Activated naive CD8-positive, alpha-beta T cell treated with anti-CD3 and anti-CD28 coated beads, Interleukin-2, amount 50 U/mL, for 24 hours (primary cell): ENCODE results near the gene MCM5.
A peak's percentile ranks its signal among the peaks of the same experiment; 100 is the strongest.
"Not testable (repeated sequence)": the region's sequence is repeated elsewhere in the genome, so short reads cannot be mapped to it uniquely, and the experiment has no call there.

Experiments used
- ATAC-seq: fragments of 150-1000 bp; cut with Tn5 transposase; one replicate; pipeline ENCODE4 v1.10.0; 2021
- DNase-seq: peaks from one replicate; pipeline ENCODE4 v3.0.0; 2021
- H3K27ac Mint-ChIP-seq: one replicate; pipeline ENCODE4 v1.8.0; 2021; ENCODE audit warnings: mild to moderate bottlenecking, mixed read lengths
- H3K27me3 Mint-ChIP-seq: one replicate; pipeline ENCODE4 v1.8.0; 2021; ENCODE audit warnings: mixed read lengths
- H3K36me3 Mint-ChIP-seq: one replicate; pipeline ENCODE4 v1.8.0; 2021; ENCODE audit warnings: low read depth, mixed read lengths
- H3K4me1 Mint-ChIP-seq: one replicate; pipeline ENCODE4 v1.8.0; 2021; ENCODE audit warnings: mixed read lengths
- H3K4me3 Mint-ChIP-seq: one replicate; pipeline ENCODE4 v1.8.0; 2021; ENCODE audit warnings: mild to moderate bottlenecking, moderate library complexity, mixed read lengths
- H3K9me3 Mint-ChIP-seq: one replicate; pipeline ENCODE4 v1.8.0; 2021; ENCODE audit warnings: mixed read lengths

The MCM5 gene

GRCh38 chr22:35386670-35387288 is 13.2 kb upstream of the MCM5 start:
- no peak overlapping the region for H3K27ac Mint-ChIP-seq
- H3K9me3 Mint-ChIP-seq: no peaks in the 10 kb centered on the region
- no peaks in the 10 kb centered on the region for H3K36me3 Mint-ChIP-seq
- no peaks in the 10 kb centered on the region for H3K4me1 Mint-ChIP-seq
- H3K4me3 Mint-ChIP-seq: no peak overlapping the region
- DNase-seq: no peak
- ATAC-seq: no peak
- H3K27me3 Mint-ChIP-seq: peaks cover 35% of the 10 kb centered on the region

DNA sequence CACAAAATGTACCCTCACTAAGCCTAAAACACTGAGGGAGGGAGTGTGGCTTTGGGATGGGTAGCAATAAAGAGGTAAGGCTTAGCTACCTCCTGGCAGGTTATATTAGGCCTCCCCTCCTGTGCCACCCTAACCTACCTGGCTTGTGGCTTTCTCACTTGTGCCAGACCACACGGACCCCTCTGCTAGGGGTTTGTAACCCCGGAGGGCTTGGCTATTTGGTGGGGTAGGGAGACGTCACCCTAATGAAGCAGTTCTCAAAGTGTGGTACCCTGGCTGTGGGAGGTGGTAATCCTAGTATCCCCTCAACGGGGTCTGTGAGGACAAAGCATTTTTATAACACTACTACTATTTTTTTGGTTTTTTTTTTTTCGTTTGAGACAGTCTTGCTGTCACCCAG is 9.0 kb upstream of the MCM5 start:
- peaks cover 12% of the 10 kb centered on the region for H3K27me3 Mint-ChIP-seq
- H3K9me3 Mint-ChIP-seq: no peaks in the 10 kb centered on the region

DNA sequence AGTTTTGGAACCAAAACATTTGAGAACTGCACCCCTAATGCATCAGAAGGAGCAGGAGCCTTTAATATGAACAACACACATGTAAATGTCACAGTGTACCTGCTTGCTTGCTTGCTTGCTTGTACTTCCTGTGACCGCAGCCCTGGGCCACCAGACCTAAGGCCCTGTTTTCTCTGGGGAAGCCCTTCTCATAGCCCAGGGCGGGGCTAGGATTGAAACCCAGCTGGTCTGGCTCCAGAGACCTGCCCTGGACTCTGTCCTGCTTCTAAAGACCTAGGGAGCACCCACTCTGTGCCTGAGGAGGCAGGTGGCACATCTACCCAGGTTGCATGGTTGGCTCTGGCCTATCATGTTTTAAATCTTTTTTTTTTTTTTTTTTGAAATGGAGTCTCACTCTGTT is 7.6 kb upstream of the MCM5 start:
- peaks cover 10% of the 10 kb centered on the region for H3K27me3 Mint-ChIP-seq
- no peak overlapping the region for H3K4me3 Mint-ChIP-seq
- no peak for DNase-seq
- H3K36me3 Mint-ChIP-seq: no peaks in the 10 kb centered on the region
- H3K4me1 Mint-ChIP-seq: peaks cover 4% of the 10 kb centered on the region
- ATAC-seq: no peak
- no peak overlapping the region for H3K27ac Mint-ChIP-seq
- no peaks in the 10 kb centered on the region for H3K9me3 Mint-ChIP-seq

More for the DNA sequence above, 9.0 kb upstream of the MCM5 start:
- ATAC-seq (no peak), DNase-seq (no peak)
- H3K4me3 Mint-ChIP-seq: no peak overlapping the region
- no peak overlapping the region for H3K27ac Mint-ChIP-seq
- no peaks in the 10 kb centered on the region for H3K36me3 Mint-ChIP-seq
- H3K4me1 Mint-ChIP-seq: peaks cover 2% of the 10 kb centered on the region

- Mint-ChIP-seq H3K27me3 (peaks cover 9% of the 10 kb centered on the region), H3K27ac (no peak overlapping the region), H3K36me3 (no peaks in the 10 kb centered on the region), H3K4me1 (peaks cover 4% of the 10 kb centered on the region), H3K9me3 (no peaks in the 10 kb centered on the region), H3K4me3 (no peak overlapping the region)
- ATAC-seq (no peak), DNase-seq (no peak)
Measured at GRCh38 chr22:35393116-35394010, 6.6 kb upstream of the MCM5 start.

GRCh38 chr22:35394011-35394312 is 6.0 kb upstream of the MCM5 start:
- Mint-ChIP-seq H3K27ac (no peak overlapping the region), H3K27me3 (peaks cover 6% of the 10 kb centered on the region), H3K36me3 (no peaks in the 10 kb centered on the region), H3K4me1 (peaks cover 8% of the 10 kb centered on the region), H3K9me3 (no peaks in the 10 kb centered on the region), H3K4me3 (no peak overlapping the region)
- DNase-seq: no peak
- no peak for ATAC-seq

DNA sequence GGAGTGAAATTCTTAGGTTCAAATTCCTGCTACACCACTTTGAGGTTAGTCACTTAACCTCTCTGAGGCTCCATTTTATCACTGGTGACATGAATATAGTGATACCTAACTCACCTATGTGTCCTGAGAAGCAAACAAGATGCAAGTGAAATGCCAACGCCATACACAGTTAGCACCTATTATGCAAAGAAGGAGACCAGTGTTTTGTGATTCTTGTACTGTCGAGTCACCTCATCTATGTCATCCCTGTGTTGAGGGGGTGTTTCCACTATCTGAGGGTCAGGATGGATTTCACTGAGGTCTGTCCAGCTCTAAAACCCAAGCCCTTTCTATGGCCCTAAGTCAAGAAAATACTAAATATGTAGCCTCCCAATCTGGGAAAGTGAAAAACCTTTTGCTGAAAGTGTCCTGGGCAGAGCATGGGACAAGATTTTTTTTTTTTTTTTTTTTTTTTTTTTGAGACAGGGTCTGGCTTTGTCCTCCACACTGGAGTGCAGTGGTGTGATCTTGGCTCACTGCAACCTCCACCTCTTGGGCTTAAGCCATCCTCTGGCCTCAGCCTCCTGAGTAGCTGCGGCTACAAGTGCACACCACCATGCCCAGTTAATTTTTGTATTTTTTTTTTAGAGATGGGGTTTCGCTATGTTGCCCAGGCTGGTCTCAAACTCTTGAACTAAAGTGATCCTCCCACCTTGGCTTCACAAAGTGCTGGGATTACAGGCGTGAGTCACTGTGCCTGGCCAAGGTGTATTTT is 5.0 kb upstream of the MCM5 start:
- Mint-ChIP-seq H3K27ac (no peak overlapping the region), H3K4me3 (no peak overlapping the region), H3K27me3 (peaks cover 1% of the 10 kb centered on the region), H3K9me3 (no peaks in the 10 kb centered on the region), H3K36me3 (peaks cover 3% of the 10 kb centered on the region), H3K4me1 (peaks cover 16% of the 10 kb centered on the region)
- ATAC-seq (no peak), DNase-seq (no peak)

GRCh38 chr22:35396622-35397021 is 3.3 kb upstream of the MCM5 start:
- H3K4me3 Mint-ChIP-seq, ATAC-seq: not testable (repeated sequence)
- peaks cover 25% of the 10 kb centered on the region for H3K4me1 Mint-ChIP-seq

GRCh38 chr22:35397095-35397904 is 2.6 kb upstream of the MCM5 start:
- no peaks in the 10 kb centered on the region for H3K27me3 Mint-ChIP-seq
- no peak for DNase-seq
- ATAC-seq: no peak
- H3K27ac Mint-ChIP-seq: no peak overlapping the region
- H3K4me3 Mint-ChIP-seq: no peak overlapping the region
- no peaks in the 10 kb centered on the region for H3K9me3 Mint-ChIP-seq
- H3K4me1 Mint-ChIP-seq: peaks cover 32% of the 10 kb centered on the region
- peaks cover 20% of the 10 kb centered on the region for H3K36me3 Mint-ChIP-seq

More at GRCh38 chr22:35396622-35397021, 3.3 kb upstream of the MCM5 start:
- DNase-seq, H3K27me3 Mint-ChIP-seq, H3K27ac Mint-ChIP-seq, H3K9me3 Mint-ChIP-seq: not testable (repeated sequence)
- H3K36me3 Mint-ChIP-seq: peaks cover 13% of the 10 kb centered on the region

DNA sequence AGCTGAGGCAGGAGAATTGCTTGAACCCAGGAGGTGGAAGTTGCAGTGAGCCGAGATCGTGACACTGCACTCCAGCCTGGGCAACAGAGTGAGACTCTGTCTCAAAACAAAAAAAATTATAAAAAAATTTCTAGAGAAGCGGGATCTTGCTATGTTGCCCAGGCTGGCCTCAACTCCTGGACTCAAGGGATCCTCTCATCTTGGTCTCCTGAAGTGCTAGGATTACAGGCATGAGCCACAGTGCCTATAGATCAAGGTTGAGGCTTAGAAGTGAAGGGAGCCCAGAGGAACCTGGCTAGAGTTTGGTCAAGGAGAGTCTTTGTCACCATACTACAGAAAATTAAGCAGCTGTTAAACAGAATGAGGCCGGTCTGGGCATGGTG is 1.4 kb upstream of the MCM5 start:
- peaks cover 39% of the 10 kb centered on the region for H3K4me1 Mint-ChIP-seq
- DNase-seq (no peak), ATAC-seq (no peak)
- H3K36me3 Mint-ChIP-seq: peaks cover 31% of the 10 kb centered on the region
- no peaks in the 10 kb centered on the region for H3K27me3 Mint-ChIP-seq
- peak overlapping the region; percentile 98 for H3K4me3 Mint-ChIP-seq
- H3K9me3 Mint-ChIP-seq: no peaks in the 10 kb centered on the region
- peak overlapping the region; percentile 98 for H3K27ac Mint-ChIP-seq

DNA sequence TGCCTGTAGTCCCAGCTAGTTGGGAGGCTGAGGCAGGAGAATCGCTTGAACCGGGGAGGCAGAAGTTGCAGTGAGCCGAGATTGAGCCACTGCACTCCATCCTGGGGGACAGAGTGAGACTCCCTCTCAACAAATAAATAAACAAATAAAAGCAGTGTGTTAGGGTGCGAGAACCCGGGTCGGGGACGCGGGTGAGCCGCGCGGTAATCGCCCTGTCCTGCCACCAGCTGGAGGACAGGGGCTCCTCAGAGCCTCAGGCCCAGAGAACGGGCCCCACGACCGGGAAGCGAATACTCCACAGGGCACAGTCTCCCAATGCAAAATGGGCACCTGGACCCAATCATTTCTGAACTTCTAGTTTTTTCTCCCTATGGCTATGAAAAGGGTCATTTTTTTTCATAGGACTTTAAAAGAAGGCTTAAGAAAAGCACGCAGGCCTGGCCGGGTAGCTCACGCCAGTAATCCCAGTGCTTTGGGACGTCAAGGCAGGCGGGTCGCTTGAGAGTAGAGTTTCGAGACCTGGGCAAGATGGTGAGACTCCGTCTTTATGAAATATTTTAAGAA is 744 bp upstream of the MCM5 start:
- Mint-ChIP-seq H3K27me3 (no peaks in the 10 kb centered on the region), H3K36me3 (peaks cover 37% of the 10 kb centered on the region), H3K4me1 (peaks cover 40% of the 10 kb centered on the region), H3K27ac (peak overlapping the region; percentile 98), H3K9me3 (no peaks in the 10 kb centered on the region), H3K4me3 (peak overlapping the region; percentile 98)
- peak; percentile 24 for DNase-seq
- no peak for ATAC-seq

DNA sequence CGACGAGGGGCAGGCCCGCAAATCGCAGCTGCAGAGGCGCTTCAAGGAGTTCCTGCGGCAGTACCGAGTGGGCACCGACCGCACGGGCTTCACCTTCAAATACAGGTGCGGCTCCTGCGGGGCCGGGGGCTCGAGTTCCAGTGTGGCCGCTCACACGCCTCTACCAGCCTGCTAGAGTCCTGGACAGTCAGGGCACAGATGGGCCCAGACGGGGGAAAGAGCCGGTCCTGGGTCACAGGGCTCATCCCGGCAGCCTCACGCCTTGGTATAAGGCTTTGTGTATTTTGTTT is 506 bp downstream of the MCM5 start:
- DNase-seq: no peak
- peak overlapping the region; percentile 98 for H3K4me3 Mint-ChIP-seq

DNA sequence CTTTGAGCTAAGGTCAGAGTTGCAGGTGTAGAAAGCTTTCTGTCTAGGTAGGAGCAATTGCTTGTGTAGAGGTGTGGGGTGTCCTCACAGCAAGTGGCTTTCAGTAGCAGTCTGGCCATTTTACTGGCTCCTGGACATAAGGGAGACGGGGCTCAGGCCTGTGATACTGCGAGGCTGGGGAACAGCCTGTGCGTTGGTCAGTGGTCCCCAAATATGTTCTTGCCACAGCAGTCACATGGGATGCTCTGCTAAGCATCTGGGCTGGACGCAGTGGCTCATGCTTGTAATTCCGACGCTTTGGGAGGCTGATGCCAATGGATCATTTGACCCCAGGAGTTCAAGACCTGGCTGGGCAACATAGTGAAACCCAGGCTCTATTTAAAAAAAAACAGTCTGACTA is 1.9 kb downstream of the MCM5 start:
- Mint-ChIP-seq H3K4me1 (peaks cover 38% of the 10 kb centered on the region), H3K27me3 (no peaks in the 10 kb centered on the region), H3K4me3 (peak overlapping the region; percentile 98), H3K9me3 (no peaks in the 10 kb centered on the region), H3K27ac (peak overlapping the region; percentile 93), H3K36me3 (peaks cover 57% of the 10 kb centered on the region)
- ATAC-seq: no peak
- DNase-seq: no peak

More for the DNA sequence above, 506 bp downstream of the MCM5 start:
- Mint-ChIP-seq H3K36me3 (peaks cover 48% of the 10 kb centered on the region), H3K27me3 (no peaks in the 10 kb centered on the region), H3K27ac (peak overlapping the region; percentile 98), H3K4me1 (peaks cover 40% of the 10 kb centered on the region), H3K9me3 (no peaks in the 10 kb centered on the region)
- ATAC-seq: peak; percentile 7

- Mint-ChIP-seq H3K27ac (no peak overlapping the region), H3K27me3 (no peaks in the 10 kb centered on the region), H3K4me3 (no peak overlapping the region), H3K4me1 (peaks cover 39% of the 10 kb centered on the region), H3K9me3 (no peaks in the 10 kb centered on the region), H3K36me3 (peaks cover 71% of the 10 kb centered on the region)
- ATAC-seq (no peak), DNase-seq (no peak)
Measured at GRCh38 chr22:35403356-35403755, 3.4 kb downstream of the MCM5 start.

- Mint-ChIP-seq H3K27me3 (no peaks in the 10 kb centered on the region), H3K9me3 (no peaks in the 10 kb centered on the region), H3K27ac (no peak overlapping the region), H3K4me1 (peaks cover 33% of the 10 kb centered on the region), H3K4me3 (no peak overlapping the region), H3K36me3 (peaks cover 77% of the 10 kb centered on the region)
- ATAC-seq: no peak
- no peak for DNase-seq
Measured at GRCh38 chr22:35404176-35404575, 4.2 kb downstream of the MCM5 start.
